HG03571 (cell line): ENCODE measurements around the gene HECTD3.

ENCODE experiments used
- ATAC-seq: cut with Tn5 transposase; IDR thresholded peaks from one replicate; pipeline ENCODE4 v1.9.1; 2021; ENCODE audit not compliant: unreplicated experiment

The HECTD3 gene

GRCh38 chr1:45010855-45011811, at the start of gene HECTD3:
HECTD3 (minus strand) TSS chr1:45011324; CDS start chr1:45011257, 67 bp downstream.
- ATAC-seq, result peak; percentile 67

GRCh38 chr1:45059829-45060228, 48.7 kb upstream of the HECTD3 start:
- no peak for ATAC-seq

GRCh38 chr1:45057542-45057941, 46.4 kb upstream of the HECTD3 start:
- ATAC-seq, result no peak

- no peak for ATAC-seq
These were observed 40.1 kb upstream of the HECTD3 start for GRCh38 chr1:45051005-45051772.

- no peak for ATAC-seq
These were observed 35.9 kb upstream of the HECTD3 start for GRCh38 chr1:45047032-45047431.

- no peak for ATAC-seq
These were observed 33.8 kb upstream of the HECTD3 start for GRCh38 chr1:45044916-45045315.

- no peak for ATAC-seq
These were observed 32.0 kb upstream of the HECTD3 start for GRCh38 chr1:45043094-45043493.

GRCh38 chr1:45040297-45040696, 29.2 kb upstream of the HECTD3 start:
- no peak for ATAC-seq

- no peak for ATAC-seq
These were observed 27.7 kb upstream of the HECTD3 start for GRCh38 chr1:45038661-45039364.

GRCh38 chr1:45038240-45038639, 27.1 kb upstream of the HECTD3 start:
- no peak for ATAC-seq

GRCh38 chr1:45037456-45037855, 26.3 kb upstream of the HECTD3 start:
- no peak for ATAC-seq

- no peak for ATAC-seq
These were observed 24.6 kb upstream of the HECTD3 start for GRCh38 chr1:45035631-45036301.

- no peak for ATAC-seq
These were observed 22.2 kb upstream of the HECTD3 start for GRCh38 chr1:45033356-45033755.

GRCh38 chr1:45032837-45033236, 21.7 kb upstream of the HECTD3 start:
- ATAC-seq, result no peak

GRCh38 chr1:45026446-45026845, 15.3 kb upstream of the HECTD3 start:
- ATAC-seq, result no peak

GRCh38 chr1:45023663-45024062, 12.5 kb upstream of the HECTD3 start:
- ATAC-seq, result no peak

- no peak for ATAC-seq
These were observed 7.6 kb upstream of the HECTD3 start for GRCh38 chr1:45018599-45019230.

- ATAC-seq, result no peak
These were observed 5.6 kb upstream of the HECTD3 start for GRCh38 chr1:45016767-45017166.

- no peak for ATAC-seq
These were observed 5.1 kb upstream of the HECTD3 start for GRCh38 chr1:45016090-45016697.

- no peak for ATAC-seq
These were observed 4.6 kb upstream of the HECTD3 start for GRCh38 chr1:45015683-45016082.
